Keratinocyte (primary cell): Measurements from ENCODE around the gene SLIT3.

Source experiments
- CTCF ChIP-seq, 3 experiments: IDR thresholded peaks in 1 of 3; conservative IDR thresholded peaks in 1 of 3; optimal IDR thresholded peaks in 1 of 3; 2 replicates in 2 of 3; 3 replicates in 1 of 3; pipeline versions ENCODE3 to v1.5.1; 2011; ENCODE audit warnings: low read length in 3 of 3, mild to moderate bottlenecking in 3 of 3, moderate library complexity in 2 of 3, control low read depth in 1 of 3, inconsistent platforms in 1 of 3; ENCODE audit not compliant: insufficient read depth in 2 of 3; ENCODE audit errors: extremely low read depth in 1 of 3
- EZH2 ChIP-seq: IDR thresholded peaks from one replicate; pipeline ENCODE4 v1.6.1; 2012; ENCODE audit warnings: inconsistent platforms, mild to moderate bottlenecking, low read length, moderate library complexity

- TF ChIP-seq CTCF (optimal IDR thresholded peaks at IDR 0.05 in 1 of 3, IDR thresholded peaks at IDR 0.05 in 1 of 3, conservative IDR thresholded peaks at IDR 0.05 in 1 of 3; ENCODE audit: extremely low read depth in 1 of 3, insufficient read depth in 2 of 3, low read length in 3 of 3), result no peak
- TF ChIP-seq EZH2, result no peak
Measured at GRCh38 chr5:168863021-168863420, 437.9 kb downstream of the SLIT3 start.
